HCT116 (cell line): ENCODE data around the gene GPX5. TPM values are rescaled to one million over a fixed set of nuclear protein-coding genes. Genes with fewer than 3 reads are reported as not detected.

Source experiments
- ATAC-seq: fragments of 200-7000 bp; cut with Tn5 transposase; 2 replicates; pipeline ENCODE4 v1.9.1; 2020; ENCODE audit warnings: mild to moderate bottlenecking, moderate library complexity
- BruUV-seq: library from RNA; stranded (reverse); fragments of 400-500 nt; replicated peaks from 2 replicates; lab custom pipeline; 2021; lab: Mats Ljungman, UMichigan
- CTCF ChIA-PET: fragments of 300-600 bp; sonication (Branson Sonifier 250); formaldehyde crosslinking; loops from one replicate; lab custom pipeline; 2021; ENCODE audit warnings: antibody characterized with exemption; lab: Charles Lee
- POLR2A ChIA-PET: fragments of 300-600, 350-600 bp; sonication (Branson Sonifier 250); formaldehyde crosslinking; loops from one replicate; lab custom pipeline; 2021; ENCODE audit warnings: antibody characterized with exemption; lab: Charles Lee
- RAD21 ChIA-PET, 2 experiments: fragments of 300-600 bp; sonication (Branson Sonifier 250); formaldehyde crosslinking; loops; one replicate each; lab custom pipeline; 2023; ENCODE audit warnings: low total read pairs in 2 of 2; ENCODE audit not compliant: uncharacterized antibody in 2 of 2, unreplicated experiment in 2 of 2, low non-redundant PET in 1 of 2; lab: Charles Lee
- DNase-seq: peaks from one replicate; pipeline ENCODE4 v3.0.0-alpha.2; 2010; ENCODE audit warnings: low read depth, low spot score
- H2AFZ ChIP-seq: fragments of 200-600 bp; shearing (Covaris generic), sonication (generic); 2 replicates; pipeline ENCODE4 v1.6.1; 2017; ENCODE audit warnings: low read depth, mixed run types, mixed read lengths, antibody characterized with exemption, low read length; ENCODE audit not compliant: poor library complexity, severe bottlenecking
- H3K27ac ChIP-seq: 2 replicates; pipeline ENCODE4 v1.5.1; 2012; ENCODE audit warnings: low read depth, low read length
- H3K27me3 ChIP-seq: fragments of 200-600 bp; sonication (generic); 2 replicates; pipeline ENCODE4 v1.6.1; 2016; ENCODE audit warnings: mixed run types, low read length, mixed read lengths; ENCODE audit not compliant: insufficient read depth
- H3K36me3 ChIP-seq, 2 experiments: fragments of 200-500 bp in 1 of 2; fragments of 200-600 bp in 1 of 2; sonication (Bioruptor generic) in 1 of 2; sonication (generic) in 1 of 2; 2 replicates each; pipeline versions ENCODE4 v1.5.1 to v1.6.1; 2014 to 2016; ENCODE audit warnings: low read length in 2 of 2, inconsistent platforms in 1 of 2, mixed read lengths in 1 of 2, mixed run types in 1 of 2; ENCODE audit not compliant: insufficient read depth in 2 of 2, control insufficient read depth in 1 of 2
- H3K4me1 ChIP-seq, 2 experiments: fragments of 200-600 bp in 1 of 2; sonication (generic) in 1 of 2; 2 replicates each; pipeline versions ENCODE4 v1.5.1 to v1.6.1; 2012 to 2017; ENCODE audit warnings: low read length in 2 of 2, inconsistent platforms in 1 of 2, mild to moderate bottlenecking in 1 of 2, mixed read lengths in 1 of 2, mixed run types in 1 of 2, moderate library complexity in 1 of 2; ENCODE audit not compliant: insufficient read depth in 2 of 2, control insufficient read depth in 1 of 2
- H3K4me2 ChIP-seq: fragments of 200-600 bp; sonication (generic); 2 replicates; pipeline ENCODE4 v1.6.1; 2017; ENCODE audit warnings: mixed run types, low read length, mixed read lengths
- H3K4me3 ChIP-seq, 2 experiments: fragments of 200-600 bp in 1 of 2; sonication (generic) in 1 of 2; replicated peaks in 1 of 2; 2 replicates each; pipeline ENCODE4 v1.5.1; 2011 to 2016; ENCODE audit warnings: low read length in 2 of 2, control low read depth in 1 of 2, low read depth in 1 of 2, mild to moderate bottlenecking in 1 of 2, mixed read lengths in 1 of 2, mixed run types in 1 of 2
- H3K79me2 ChIP-seq: fragments of 200-600 bp; sonication (generic); 2 replicates; pipeline ENCODE4 v1.6.1; 2017; ENCODE audit warnings: mild to moderate bottlenecking, mixed run types, low read length, moderate library complexity, mixed read lengths; ENCODE audit not compliant: insufficient read depth
- H3K9ac ChIP-seq: fragments of 200-600 bp; sonication (generic); 2 replicates; pipeline ENCODE4 v1.6.1; 2016; ENCODE audit warnings: low read length, mixed read lengths
- H3K9me2 ChIP-seq: fragments of 200-600 bp; sonication (generic), shearing (Covaris generic); 2 replicates; pipeline ENCODE4 v1.6.1; 2017; ENCODE audit warnings: mixed run types, mild to moderate bottlenecking, moderate library complexity; ENCODE audit not compliant: insufficient read depth
- H3K9me3 ChIP-seq, 2 experiments: fragments of 200-500 bp in 1 of 2; fragments of 200-600 bp in 1 of 2; sonication (Bioruptor generic) in 1 of 2; sonication (generic) in 1 of 2; 2 replicates each; pipeline ENCODE4 v1.6.1; 2014 to 2017; ENCODE audit warnings: low read length in 2 of 2, mixed read lengths in 2 of 2, inconsistent platforms in 1 of 2, low read depth in 1 of 2, mild to moderate bottlenecking in 1 of 2, mixed run types in 1 of 2, moderate library complexity in 1 of 2; ENCODE audit not compliant: control insufficient read depth in 1 of 2, insufficient read depth in 1 of 2
- H4K20me1 ChIP-seq: fragments of 200-600 bp; sonication (generic), shearing (Covaris generic); 2 replicates; pipeline ENCODE4 v1.6.1; 2017; ENCODE audit warnings: mixed run types, mild to moderate bottlenecking, moderate library complexity; ENCODE audit not compliant: insufficient read depth
- ATF3 ChIP-seq: IDR thresholded peaks from 2 replicates; pipeline ENCODE4 v1.6.1; 2012
- CBX3 ChIP-seq: IDR thresholded peaks from 2 replicates; pipeline ENCODE4 v1.6.1; 2012; ENCODE audit warnings: low read depth
- CEBPB ChIP-seq: IDR thresholded peaks from 2 replicates; pipeline ENCODE4 v1.6.1; 2012; ENCODE audit warnings: low read depth
- EGR1 ChIP-seq: IDR thresholded peaks from 2 replicates; pipeline ENCODE4 v1.6.1; 2012; ENCODE audit warnings: low read depth
- EZH2 ChIP-seq: fragments of 200-600 bp; sonication (generic); IDR thresholded peaks from 2 replicates; pipeline ENCODE4 v1.6.1; 2017; ENCODE audit warnings: antibody characterized with exemption, mixed run types
- JUND ChIP-seq: IDR thresholded peaks from 2 replicates; pipeline ENCODE4 v1.6.1; 2012
- MAX ChIP-seq: IDR thresholded peaks from 2 replicates; pipeline ENCODE4 v1.6.1; 2012
- POLR2A ChIP-seq: IDR thresholded peaks from 2 replicates; pipeline ENCODE4 v1.7.0; 2011; ENCODE audit warnings: borderline replicate concordance; ENCODE audit not compliant: insufficient read depth, insufficient read length; ENCODE audit errors: extremely low read depth
- POLR2AphosphoS5 ChIP-seq: IDR thresholded peaks from 2 replicates; pipeline ENCODE4 v1.6.1; 2011; ENCODE audit warnings: mild to moderate bottlenecking, low read depth, low read length, moderate library complexity
- RAD21 ChIP-seq: IDR thresholded peaks from 2 replicates; pipeline ENCODE4 v1.6.1; 2012; ENCODE audit warnings: low read depth, mild to moderate bottlenecking
- SIN3A ChIP-seq: IDR thresholded peaks from 2 replicates; pipeline ENCODE4 v1.6.1; 2012; ENCODE audit warnings: low read depth
- SP1 ChIP-seq: IDR thresholded peaks from 2 replicates; pipeline ENCODE4 v1.6.1; 2012; ENCODE audit warnings: low read depth
- SRF ChIP-seq: IDR thresholded peaks from 2 replicates; pipeline ENCODE4 v1.6.1; 2012; ENCODE audit warnings: low read depth
- TCF7L2 ChIP-seq: IDR thresholded peaks from 2 replicates; pipeline ENCODE4 v1.7.0; 2011; ENCODE audit warnings: borderline replicate concordance, inconsistent platforms; ENCODE audit not compliant: insufficient read depth, insufficient read length; ENCODE audit errors: extremely low read depth
- YY1 ChIP-seq: IDR thresholded peaks from 2 replicates; pipeline ENCODE4 v1.6.1; 2011; ENCODE audit warnings: low read length, low read depth, moderate library complexity, mild to moderate bottlenecking; ENCODE audit not compliant: insufficient replicate concordance; ENCODE audit errors: extremely low read depth
- ZFX ChIP-seq: fragments of 450-650 bp; IDR thresholded peaks from 2 replicates; pipeline ENCODE4 v1.6.1; 2017
- ZNF274 ChIP-seq: fragments of 200-500 bp; sonication (Bioruptor generic); IDR thresholded peaks from 2 replicates; pipeline ENCODE4 v1.6.1; 2014; ENCODE audit warnings: mild to moderate bottlenecking, low read depth, low read length, inconsistent platforms
- intact Hi-C: fragments of 100-400 bp; cut with micrococcal nuclease; formaldehyde crosslinking; loops from 2 replicates; pipeline ENCODE4 v1.10.0; 2022
- total RNA-seq: library from RNA; stranded (reverse); gene quantifications from one replicate; pipeline ENCODE4 v1.2.1, GENCODE V29; 2021; ENCODE audit not compliant: unreplicated experiment
- TF ChIP-seq, protein P1 (sequence below): IDR thresholded peaks from 2 replicates; pipeline ENCODE4 v1.6.1; 2011; ENCODE audit warnings: mild to moderate bottlenecking, low read length, moderate library complexity; ENCODE audit not compliant: insufficient replicate concordance; ENCODE audit errors: extremely low read depth
- TF ChIP-seq, protein P2 (sequence below), 3 experiments: fragments of 200-600 bp in 1 of 3; sonication (generic) in 1 of 3; IDR thresholded peaks in 2 of 3; conservative IDR thresholded peaks in 1 of 3; 2 replicates each; pipeline ENCODE4 v1.5.1; 2012 to 2017; ENCODE audit warnings: low read depth in 2 of 3, low read length in 2 of 3, antibody characterized with exemption in 1 of 3, borderline replicate concordance in 1 of 3, control low read depth in 1 of 3, mild to moderate bottlenecking in 1 of 3, mixed read lengths in 1 of 3, mixed run types in 1 of 3, moderate library complexity in 1 of 3; ENCODE audit not compliant: insufficient read depth in 1 of 3

Gene GPX5
- total RNA-seq, 1 experiment from 2014 or later, result not detected

DNA sequence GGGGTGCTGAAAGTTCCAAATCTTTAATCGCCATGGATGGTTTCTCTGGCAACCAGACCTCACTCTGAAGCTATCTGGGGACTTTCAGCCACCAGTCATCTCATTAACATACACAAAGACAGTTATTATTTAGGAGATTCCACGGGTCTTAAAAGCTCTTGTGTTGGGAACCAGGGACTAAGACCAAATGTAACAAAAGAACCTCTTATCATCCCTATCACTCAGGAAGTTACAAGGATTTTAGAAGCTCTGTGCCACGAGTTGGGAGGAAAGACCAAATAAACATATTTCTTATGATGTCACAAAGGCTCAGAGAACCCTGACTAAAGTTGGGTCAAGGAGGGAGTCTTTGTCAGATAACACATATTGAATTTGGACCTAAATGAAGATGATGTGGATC lies 27.8 kb upstream of the GPX5 start:
- Histone ChIP-seq H3K9me3 (no peaks in the 10 kb centered on the region), H4K20me1 (no peaks in the 10 kb centered on the region), H3K36me3 (no peaks in the 10 kb centered on the region), H3K9ac (no peak overlapping the region), H3K4me1 (no peaks in the 10 kb centered on the region; a peak in 1 of 4 replicates), H3K27me3 (no peaks in the 10 kb centered on the region)
- CTCF ChIA-PET, result no interaction called here
- POLR2A ChIA-PET, result no interaction called here
- intact Hi-C loops, result loop anchor here (5.0 kb wide), 1 partner anchor 84 kb away; no protein-coding TSS in a partner anchor
- TF ChIP-seq EZH2 (no peak), SRF (no peak), ATF3 (no peak), YY1 (no peak), POLR2A (no peak), SP1 (no peak), CBX3 (no peak), CEBPB (no peak), RAD21 (no peak), TCF7L2 (no peak), ZNF274 (no peak), EGR1 (no peak), MAX (no peak), ZFX (no peak), JUND (no peak), SIN3A (no peak), POLR2AphosphoS5 (no peak)
- TF ChIP-seq, protein P1, sequence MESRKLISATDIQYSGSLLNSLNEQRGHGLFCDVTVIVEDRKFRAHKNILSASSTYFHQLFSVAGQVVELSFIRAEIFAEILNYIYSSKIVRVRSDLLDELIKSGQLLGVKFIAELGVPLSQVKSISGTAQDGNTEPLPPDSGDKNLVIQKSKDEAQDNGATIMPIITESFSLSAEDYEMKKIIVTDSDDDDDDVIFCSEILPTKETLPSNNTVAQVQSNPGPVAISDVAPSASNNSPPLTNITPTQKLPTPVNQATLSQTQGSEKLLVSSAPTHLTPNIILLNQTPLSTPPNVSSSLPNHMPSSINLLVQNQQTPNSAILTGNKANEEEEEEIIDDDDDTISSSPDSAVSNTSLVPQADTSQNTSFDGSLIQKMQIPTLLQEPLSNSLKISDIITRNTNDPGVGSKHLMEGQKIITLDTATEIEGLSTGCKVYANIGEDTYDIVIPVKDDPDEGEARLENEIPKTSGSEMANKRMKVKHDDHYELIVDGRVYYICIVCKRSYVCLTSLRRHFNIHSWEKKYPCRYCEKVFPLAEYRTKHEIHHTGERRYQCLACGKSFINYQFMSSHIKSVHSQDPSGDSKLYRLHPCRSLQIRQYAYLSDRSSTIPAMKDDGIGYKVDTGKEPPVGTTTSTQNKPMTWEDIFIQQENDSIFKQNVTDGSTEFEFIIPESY, result no peak
- TF ChIP-seq, protein P2, sequence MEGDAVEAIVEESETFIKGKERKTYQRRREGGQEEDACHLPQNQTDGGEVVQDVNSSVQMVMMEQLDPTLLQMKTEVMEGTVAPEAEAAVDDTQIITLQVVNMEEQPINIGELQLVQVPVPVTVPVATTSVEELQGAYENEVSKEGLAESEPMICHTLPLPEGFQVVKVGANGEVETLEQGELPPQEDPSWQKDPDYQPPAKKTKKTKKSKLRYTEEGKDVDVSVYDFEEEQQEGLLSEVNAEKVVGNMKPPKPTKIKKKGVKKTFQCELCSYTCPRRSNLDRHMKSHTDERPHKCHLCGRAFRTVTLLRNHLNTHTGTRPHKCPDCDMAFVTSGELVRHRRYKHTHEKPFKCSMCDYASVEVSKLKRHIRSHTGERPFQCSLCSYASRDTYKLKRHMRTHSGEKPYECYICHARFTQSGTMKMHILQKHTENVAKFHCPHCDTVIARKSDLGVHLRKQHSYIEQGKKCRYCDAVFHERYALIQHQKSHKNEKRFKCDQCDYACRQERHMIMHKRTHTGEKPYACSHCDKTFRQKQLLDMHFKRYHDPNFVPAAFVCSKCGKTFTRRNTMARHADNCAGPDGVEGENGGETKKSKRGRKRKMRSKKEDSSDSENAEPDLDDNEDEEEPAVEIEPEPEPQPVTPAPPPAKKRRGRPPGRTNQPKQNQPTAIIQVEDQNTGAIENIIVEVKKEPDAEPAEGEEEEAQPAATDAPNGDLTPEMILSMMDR (IDR thresholded peaks at IDR 0.05 in 2 of 3, conservative IDR thresholded peaks at IDR 0.05 in 1 of 3; ENCODE audit: borderline replicate concordance in 1 of 3, insufficient read depth in 1 of 3, low read depth in 2 of 3, low read length in 2 of 3), result no peak
- TF ChIP-seq, all 23 proteins: peak for 0
- no peak for DNase-seq
- ATAC-seq, result no peak
- BruUV-seq, result no TSS peak
- RAD21 ChIA-PET, result no interaction called here
- H3K79me2 ChIP-seq, result no peaks in the 10 kb centered on the region
- no peaks in the 10 kb centered on the region for H3K9me2 ChIP-seq
- no peak overlapping the region for H3K4me3 ChIP-seq
- H3K4me2 ChIP-seq, result no peak overlapping the region
- no peak overlapping the region for H3K27ac ChIP-seq
- no peak overlapping the region for H2AFZ ChIP-seq
